ENCODE data around the gene CPNE2.

CPNE2 gene

GRCh38 chr16:57123974-57124674 is 31.7 kb downstream of the CPNE2 start:
- no peak for DNase-seq (ENCODE audit: low read depth in 2 of 2)

DNA sequence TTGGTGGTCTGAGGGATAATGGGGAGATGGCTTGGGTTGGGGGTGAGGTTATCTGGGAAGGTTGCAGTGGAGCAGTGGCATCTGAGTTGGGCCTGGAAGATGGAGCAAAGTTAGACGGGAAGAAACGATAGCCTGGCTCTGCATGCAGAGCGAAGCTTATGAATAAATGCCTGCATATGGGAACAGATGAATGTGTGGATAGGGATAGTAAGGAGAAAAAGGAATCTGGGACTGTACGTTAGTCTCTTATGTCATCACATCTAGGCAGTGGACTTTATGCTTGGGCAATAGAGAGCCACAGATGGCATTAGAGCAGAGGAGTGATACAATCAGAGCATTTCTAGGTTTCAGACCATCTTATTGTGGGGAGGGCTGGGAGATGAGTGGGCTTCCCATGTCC is 33.0 kb downstream of the CPNE2 start:
- DNase-seq (ENCODE audit: low read depth in 2 of 2): no peak

GRCh38 chr16:57125969-57126368 is 33.6 kb downstream of the CPNE2 start:
- DNase-seq (ENCODE audit: low read depth in 2 of 2): no peak

DNA sequence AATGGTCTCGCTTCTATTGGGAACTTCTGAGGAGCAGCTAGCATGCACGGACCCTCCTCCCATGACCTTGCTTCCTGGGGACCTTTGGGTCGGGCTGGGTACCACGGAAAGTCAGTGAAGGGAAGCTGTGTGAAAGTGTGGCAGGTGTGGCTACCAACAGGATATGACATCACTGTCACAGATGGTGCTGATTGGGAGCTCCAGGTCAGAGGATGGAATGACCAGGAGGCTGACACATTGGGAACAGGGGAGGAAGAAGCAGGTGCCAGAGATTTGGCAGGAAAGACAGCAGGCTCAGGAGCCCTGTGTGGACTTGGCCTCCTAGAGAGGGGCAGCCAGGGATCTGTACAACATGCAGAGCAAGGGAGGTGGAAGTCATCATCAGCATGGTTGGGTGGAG is 34.0 kb downstream of the CPNE2 start:
- DNase-seq (ENCODE audit: low read depth in 2 of 2): no peak

DNA sequence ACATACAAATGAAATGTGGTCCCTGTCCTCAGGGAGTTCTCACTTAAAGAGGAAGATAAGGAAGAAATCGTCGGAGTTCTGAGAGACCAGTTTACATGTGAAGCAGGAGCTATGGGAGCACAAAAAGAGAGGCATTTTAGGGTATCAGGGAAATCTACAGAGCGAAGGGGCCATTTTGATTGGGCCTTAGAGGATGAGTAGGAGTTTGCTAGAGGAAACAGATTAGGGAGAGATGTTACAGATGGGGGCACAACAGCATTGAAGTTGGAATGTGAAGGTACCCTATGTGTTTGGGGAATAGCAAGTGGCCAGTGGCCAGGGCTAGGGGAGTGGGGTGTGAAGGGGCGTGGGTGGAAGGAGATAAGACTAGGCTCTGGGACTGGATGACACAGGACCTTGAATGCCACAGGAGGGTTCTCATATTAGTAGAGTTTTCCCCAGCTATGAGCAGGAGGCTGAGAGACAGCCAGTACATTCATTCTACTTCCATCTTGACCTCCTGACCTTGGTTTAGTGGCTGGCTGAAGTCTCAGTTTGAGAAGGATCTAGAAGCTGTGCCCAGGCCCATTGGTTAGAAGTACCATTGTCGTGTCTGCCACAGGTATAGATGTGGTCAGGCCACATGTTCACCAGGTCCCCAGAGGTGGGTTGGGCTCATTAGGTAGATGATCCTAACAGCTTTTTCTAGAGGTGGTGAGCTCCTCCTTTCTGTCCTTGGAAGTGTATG is 34.8 kb downstream of the CPNE2 start:
- no peak for DNase-seq (ENCODE audit: low read depth in 2 of 2)

DNA sequence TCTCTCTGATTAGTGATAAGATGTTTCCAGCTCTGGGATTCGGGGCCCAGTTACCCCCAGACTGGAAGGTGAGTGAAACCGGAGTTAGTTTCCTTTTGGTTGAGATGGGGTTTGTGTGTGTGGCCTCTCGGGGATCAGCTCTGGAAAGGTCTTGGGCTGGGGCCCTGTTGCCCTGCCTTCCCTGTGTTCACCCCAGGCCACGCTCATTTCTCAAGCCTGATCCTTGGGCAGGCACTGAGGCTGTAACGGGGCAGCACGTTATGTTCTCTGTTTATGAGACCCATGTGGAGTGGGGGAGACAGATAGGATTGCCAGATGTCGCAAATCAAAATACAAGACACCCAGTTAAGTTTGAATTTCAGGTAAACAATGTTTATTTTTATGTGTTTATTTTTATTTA is 35.5 kb downstream of the CPNE2 start:
- no peak for DNase-seq (ENCODE audit: low read depth in 2 of 2)

DNA sequence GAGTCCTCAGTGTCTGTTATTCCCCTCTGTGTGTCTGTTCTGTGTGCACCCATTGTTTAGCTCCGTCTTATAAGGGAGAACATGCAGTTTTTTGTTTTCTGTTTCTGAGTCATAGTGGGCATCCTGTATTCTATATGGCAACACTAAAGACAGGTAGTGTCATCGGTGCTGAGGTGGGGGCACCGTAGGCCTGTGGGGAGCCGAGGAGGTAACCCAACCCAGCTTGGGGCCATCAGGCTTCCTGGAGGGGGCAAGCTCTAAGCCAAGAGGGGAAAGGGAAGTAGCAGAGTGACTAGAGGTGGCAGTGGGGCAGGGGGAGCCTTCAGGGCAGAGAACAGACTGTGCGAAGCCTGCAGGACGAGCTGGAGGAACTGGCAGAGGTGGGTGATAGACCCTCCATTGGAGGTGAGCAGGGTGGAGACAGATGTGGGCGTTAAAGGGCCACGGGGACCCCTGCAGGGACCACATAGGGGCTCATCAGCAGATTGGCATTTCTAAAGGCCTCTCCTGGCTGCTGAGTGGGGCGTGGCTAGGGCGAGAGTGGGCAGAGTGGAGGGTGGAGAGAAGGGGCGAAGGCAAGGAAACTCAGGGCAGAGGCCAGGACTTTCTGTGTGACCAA is 36.5 kb downstream of the CPNE2 start:
- DNase-seq (ENCODE audit: low read depth in 2 of 2): peak in 1 of 2 donors; percentile 25

DNA sequence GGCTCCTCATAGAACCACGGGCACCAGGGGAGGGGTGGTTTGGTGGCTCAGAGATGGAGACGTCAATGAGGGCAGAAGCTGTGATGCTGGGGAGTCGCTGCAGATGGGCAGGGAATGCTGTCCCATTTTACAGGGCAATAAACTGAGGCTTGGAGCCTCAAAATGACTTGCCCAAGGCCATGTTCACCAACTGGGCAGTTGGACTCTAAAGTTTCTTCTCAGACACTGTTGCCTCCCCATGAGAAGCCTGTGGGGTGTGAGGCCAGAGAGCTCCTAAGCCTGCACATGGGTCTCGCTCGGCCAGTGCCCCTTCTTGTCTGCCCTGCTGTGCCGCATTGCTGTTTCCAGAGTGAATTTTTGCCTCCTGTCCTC is 38.6 kb downstream of the CPNE2 start:
- DNase-seq (ENCODE audit: low read depth in 2 of 2): no peak

DNA sequence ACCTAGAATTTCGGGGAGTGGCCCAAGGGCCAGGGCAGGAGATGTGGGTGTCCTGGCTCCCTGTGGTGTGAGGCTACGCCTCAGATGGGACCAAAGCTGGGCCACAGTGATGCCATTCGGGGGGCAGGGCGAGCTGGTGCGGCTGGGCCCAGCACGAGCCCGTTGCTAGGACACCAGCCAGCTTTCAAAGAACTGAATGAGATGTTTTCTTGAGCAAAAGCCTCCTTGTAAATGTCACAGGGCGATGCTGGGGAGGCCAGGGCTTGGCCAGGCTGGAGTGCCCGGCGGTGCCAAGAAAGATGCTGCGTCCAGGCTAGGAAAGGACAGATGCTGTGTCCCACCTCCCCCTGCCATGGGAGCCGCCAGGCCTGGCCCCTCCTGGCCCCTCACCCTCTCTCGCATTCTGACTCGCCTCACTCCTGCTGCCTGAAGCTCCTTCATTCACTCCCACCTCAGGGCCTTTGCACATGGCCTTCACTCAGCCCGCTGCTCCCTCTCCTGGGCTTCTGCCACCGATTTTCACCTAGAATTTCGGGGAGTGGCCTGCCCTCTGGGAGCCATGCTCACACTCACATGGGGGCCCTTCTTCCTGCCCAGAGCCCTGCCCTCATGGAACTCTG is 39.1 kb downstream of the CPNE2 start:
- DNase-seq (ENCODE audit: low read depth in 2 of 2): no peak

DNA sequence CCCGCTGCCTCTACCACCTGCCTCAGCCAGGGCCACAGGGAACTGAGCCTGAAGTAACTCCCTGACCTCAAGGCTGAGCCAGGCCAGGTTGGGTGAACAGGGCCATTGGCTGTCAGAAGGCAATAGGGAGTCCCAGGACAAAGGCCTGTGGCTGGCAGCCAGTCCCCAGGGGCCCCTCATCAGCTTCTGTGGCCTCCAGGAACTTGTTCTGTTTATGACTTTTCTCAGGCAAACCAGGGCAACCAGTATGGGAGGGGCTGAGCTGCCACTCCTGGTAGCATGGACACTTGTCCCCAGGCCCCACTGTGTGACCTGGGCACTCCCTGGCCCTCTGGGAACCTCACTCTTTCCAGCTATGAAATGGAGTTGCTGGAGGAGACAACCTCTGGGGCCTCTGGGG is 40.1 kb downstream of the CPNE2 start:
- no peak for DNase-seq (ENCODE audit: low read depth in 2 of 2)

DNA sequence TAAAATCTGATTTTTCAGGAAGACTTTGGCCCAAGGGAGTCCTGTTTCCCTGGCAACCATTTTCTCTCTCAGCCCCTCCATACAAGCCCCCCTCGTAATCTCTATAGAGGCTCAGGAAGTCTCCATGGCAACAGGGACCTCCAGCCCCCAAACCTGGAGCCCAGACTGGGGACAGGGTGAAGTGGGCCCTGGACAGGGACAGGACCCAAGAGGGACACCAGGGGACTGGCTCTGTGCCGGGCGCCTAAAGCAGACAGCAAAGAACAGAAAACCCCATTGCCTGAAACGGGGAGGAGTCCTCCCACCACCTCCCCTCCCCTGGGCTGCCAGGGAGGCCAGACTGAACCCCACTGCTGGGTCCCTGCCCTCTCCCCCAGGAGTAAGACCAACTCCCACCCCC is 40.6 kb downstream of the CPNE2 start:
- DNase-seq (ENCODE audit: low read depth in 2 of 2): no peak

DNA sequence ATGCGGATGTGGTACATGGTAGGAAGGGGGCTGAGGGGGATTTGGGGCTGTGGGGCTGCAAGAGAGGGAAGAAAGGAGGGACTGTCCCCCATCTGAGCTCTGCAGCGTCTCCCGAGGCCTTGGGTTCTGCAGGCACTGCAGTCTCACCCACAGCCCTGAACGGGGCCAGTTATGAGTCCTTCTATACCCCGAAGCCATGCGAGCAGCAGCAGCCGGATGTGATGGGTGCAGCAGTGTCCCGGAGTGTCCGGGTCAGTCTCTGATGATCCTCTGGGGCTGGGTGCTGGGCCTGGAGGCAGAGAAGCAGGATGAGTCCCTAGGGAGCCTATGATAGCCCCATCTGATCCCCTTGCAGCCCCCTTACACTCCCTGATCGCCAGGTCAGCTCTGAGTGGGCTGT is 41.5 kb downstream of the CPNE2 start:
- DNase-seq (ENCODE audit: low read depth in 2 of 2): no peak

GRCh38 chr16:57134982-57135381 is 42.6 kb downstream of the CPNE2 start:
- no peak for DNase-seq (ENCODE audit: low read depth in 2 of 2)

GRCh38 chr16:57137043-57137442 is 44.7 kb downstream of the CPNE2 start:
- DNase-seq (ENCODE audit: low read depth in 2 of 2): no peak

- no peak for DNase-seq (ENCODE audit: low read depth in 2 of 2)
Measured at GRCh38 chr16:57137566-57138273, 45.3 kb downstream of the CPNE2 start.

GRCh38 chr16:57138281-57138935 is 46.0 kb downstream of the CPNE2 start:
- DNase-seq (ENCODE audit: low read depth in 2 of 2): no peak

- DNase-seq (ENCODE audit: low read depth in 2 of 2): no peak
Measured at GRCh38 chr16:57140931-57141668, 48.7 kb downstream of the CPNE2 start.

GRCh38 chr16:57141822-57142631 is 49.6 kb downstream of the CPNE2 start:
- DNase-seq (ENCODE audit: low read depth in 2 of 2): peak in 1 of 2 donors; percentile 19

- no peak for DNase-seq (ENCODE audit: low read depth in 2 of 2)
Measured at GRCh38 chr16:57143149-57143921, 51.0 kb downstream of the CPNE2 start.

All from stimulated activated CD4-positive, alpha-beta T cell treated with anti-CD3 and anti-CD28 coated beads, Interleukin-15, amount 100 ng/mL, for 48 hours (primary cell).